Fibroblast of lung (primary cell): Measurements from ENCODE around the gene CPNE6.

Experiments
- EZH2 ChIP-seq: IDR thresholded peaks from 2 replicates; pipeline ENCODE4 v1.5.1; 2012; ENCODE audit warnings: low read length, control low read depth, mild to moderate bottlenecking; ENCODE audit errors: missing control alignments
- TF ChIP-seq, protein P1 (sequence below), 2 donors: IDR thresholded peaks in 1 of 2; conservative IDR thresholded peaks in 1 of 2; 1 replicate in 1 of 2; 2 replicates in 1 of 2; pipeline ENCODE4 v1.5.1; 2011 to 2012; ENCODE audit warnings: low read length in 2 of 2, control low read depth in 1 of 2, inconsistent platforms in 1 of 2, low read depth in 1 of 2, mild to moderate bottlenecking in 1 of 2

- TF ChIP-seq, protein P1, sequence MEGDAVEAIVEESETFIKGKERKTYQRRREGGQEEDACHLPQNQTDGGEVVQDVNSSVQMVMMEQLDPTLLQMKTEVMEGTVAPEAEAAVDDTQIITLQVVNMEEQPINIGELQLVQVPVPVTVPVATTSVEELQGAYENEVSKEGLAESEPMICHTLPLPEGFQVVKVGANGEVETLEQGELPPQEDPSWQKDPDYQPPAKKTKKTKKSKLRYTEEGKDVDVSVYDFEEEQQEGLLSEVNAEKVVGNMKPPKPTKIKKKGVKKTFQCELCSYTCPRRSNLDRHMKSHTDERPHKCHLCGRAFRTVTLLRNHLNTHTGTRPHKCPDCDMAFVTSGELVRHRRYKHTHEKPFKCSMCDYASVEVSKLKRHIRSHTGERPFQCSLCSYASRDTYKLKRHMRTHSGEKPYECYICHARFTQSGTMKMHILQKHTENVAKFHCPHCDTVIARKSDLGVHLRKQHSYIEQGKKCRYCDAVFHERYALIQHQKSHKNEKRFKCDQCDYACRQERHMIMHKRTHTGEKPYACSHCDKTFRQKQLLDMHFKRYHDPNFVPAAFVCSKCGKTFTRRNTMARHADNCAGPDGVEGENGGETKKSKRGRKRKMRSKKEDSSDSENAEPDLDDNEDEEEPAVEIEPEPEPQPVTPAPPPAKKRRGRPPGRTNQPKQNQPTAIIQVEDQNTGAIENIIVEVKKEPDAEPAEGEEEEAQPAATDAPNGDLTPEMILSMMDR (conservative IDR thresholded peaks at IDR 0.05 in 1 of 2, IDR thresholded peaks at IDR 0.05 in 1 of 2; ENCODE audit: low read depth in 1 of 2, low read length in 2 of 2): no peak
- TF ChIP-seq EZH2: no peak
These were observed 48.3 kb downstream of the CPNE6 start for GRCh38 chr14:24119691-24120090.
